Tibial nerve (tissue), 4 donors: Measurements from ENCODE around the gene CHD2.

Source experiments
- EP300 ChIP-seq, 2 donors: sonication (generic); formaldehyde crosslinking; IDR thresholded peaks; one replicate each; pipeline ENCODE4 v1.6.1; 2017; ENCODE audit warnings: antibody characterized with exemption in 2 of 2, mild to moderate bottlenecking in 1 of 2
- TF ChIP-seq, protein P1 (sequence below), 5 experiments: fragments of 200-600 bp in 3 of 5; fragments of 450-650 bp in 2 of 5; sonication (generic) in 3 of 5; IDR thresholded peaks; one replicate each; pipeline ENCODE4 v1.5.1; 2016 to 2019; ENCODE audit warnings: antibody characterized with exemption in 5 of 5, mild to moderate bottlenecking in 3 of 5, moderate library complexity in 2 of 5

DNA sequence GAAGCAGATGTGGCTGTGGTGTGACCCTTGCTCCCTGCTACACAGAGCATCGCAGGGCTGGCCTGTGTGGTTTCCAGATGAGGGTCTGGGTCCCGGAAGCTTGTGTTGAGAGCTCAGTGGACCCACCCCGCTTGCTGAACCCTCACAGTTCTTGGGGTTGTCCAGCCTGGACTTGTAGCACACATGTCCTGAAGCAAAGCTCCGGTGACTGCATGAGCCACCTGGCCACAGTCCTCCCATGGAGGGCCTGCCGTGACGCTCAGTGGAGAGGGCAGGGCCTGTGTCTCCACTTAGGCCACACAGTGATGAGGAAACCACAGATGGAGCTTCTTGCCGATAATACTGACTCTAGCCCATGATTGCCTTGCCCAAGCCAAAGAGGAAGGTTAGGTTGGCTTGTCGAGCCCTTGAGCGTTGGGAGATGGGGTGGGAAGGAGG lies 126.3 kb downstream of the CHD2 start:
- TF ChIP-seq EP300 (IDR thresholded peaks at IDR 0.05): no peak
- TF ChIP-seq, protein P1, sequence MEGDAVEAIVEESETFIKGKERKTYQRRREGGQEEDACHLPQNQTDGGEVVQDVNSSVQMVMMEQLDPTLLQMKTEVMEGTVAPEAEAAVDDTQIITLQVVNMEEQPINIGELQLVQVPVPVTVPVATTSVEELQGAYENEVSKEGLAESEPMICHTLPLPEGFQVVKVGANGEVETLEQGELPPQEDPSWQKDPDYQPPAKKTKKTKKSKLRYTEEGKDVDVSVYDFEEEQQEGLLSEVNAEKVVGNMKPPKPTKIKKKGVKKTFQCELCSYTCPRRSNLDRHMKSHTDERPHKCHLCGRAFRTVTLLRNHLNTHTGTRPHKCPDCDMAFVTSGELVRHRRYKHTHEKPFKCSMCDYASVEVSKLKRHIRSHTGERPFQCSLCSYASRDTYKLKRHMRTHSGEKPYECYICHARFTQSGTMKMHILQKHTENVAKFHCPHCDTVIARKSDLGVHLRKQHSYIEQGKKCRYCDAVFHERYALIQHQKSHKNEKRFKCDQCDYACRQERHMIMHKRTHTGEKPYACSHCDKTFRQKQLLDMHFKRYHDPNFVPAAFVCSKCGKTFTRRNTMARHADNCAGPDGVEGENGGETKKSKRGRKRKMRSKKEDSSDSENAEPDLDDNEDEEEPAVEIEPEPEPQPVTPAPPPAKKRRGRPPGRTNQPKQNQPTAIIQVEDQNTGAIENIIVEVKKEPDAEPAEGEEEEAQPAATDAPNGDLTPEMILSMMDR (IDR thresholded peaks at IDR 0.05): no peak
